ENCODE measurements around the gene CMTM4. TPM values are rescaled to one million over a fixed set of nuclear protein-coding genes. Genes with fewer than 3 reads are reported as not detected.

The CMTM4 gene
- total and polyA plus RNA-seq, 2 of the 8 experiments (the other 6 are each of a cell fraction or from before 2014, with no cell fraction given) = 35.3 to 51.7 TPM

GRCh38 chr16:66695471-66695934 lies 1.0 kb downstream of the CMTM4 start:
- Histone ChIP-seq H2AFZ (ENCODE audit: low read length) (no peak overlapping the region), H3K9ac (replicated peaks in 1 of 4; ENCODE audit: extremely low read depth in 1 of 4, low read depth in 3 of 4, low read length in 3 of 4) (peak overlapping the region in 3 of 4 experiments; percentile 52 to 85 (median 75); a peak in 5 of 7 replicates), H4K5ac (ENCODE audit: insufficient read length, low read depth, low read length) (peak overlapping the region; percentile 52), H2BK120ac (replicated peaks; ENCODE audit: low read depth, low read length) (no peak overlapping the region), H3K36me3 (ENCODE audit: control insufficient read depth in 2 of 4, insufficient read depth in 4 of 4, low read length in 3 of 4) (no peaks in the 10 kb centered on the region), H2BK15ac (ENCODE audit: low read length) (no peak overlapping the region), H3K27ac (ENCODE audit: low read depth, low read length) (no peak overlapping the region), H3K4me3 (ENCODE audit: extremely low read depth in 1 of 4, insufficient read depth in 2 of 4, low read depth in 3 of 4, low read length in 4 of 4) (peak overlapping the region; percentile 61 to 83 (median 73)), H3K4ac (replicated peaks; ENCODE audit: insufficient read length, low read depth, low read length) (no peak overlapping the region), H3K79me2 (ENCODE audit: control insufficient read depth in 1 of 2, insufficient read depth in 2 of 2, low read length in 2 of 2) (peaks cover 0 to 35% of the 10 kb centered on the region in 2 experiments; a peak in 2 of 4 replicates), H2AK5ac (ENCODE audit: low read depth, low read length) (peak overlapping the region; percentile 4; the same call in 1 of the 2 replicates), H3K56ac (replicated peaks; ENCODE audit: insufficient read length, low read depth, low read length) (no peak overlapping the region), H4K20me1 (replicated peaks in 1 of 2; ENCODE audit: control insufficient read depth in 1 of 2, insufficient read depth in 2 of 2, low read length in 2 of 2) (peaks cover 0 to 7% of the 10 kb centered on the region in 2 experiments), H2BK5ac (ENCODE audit: low read depth, low read length) (peak overlapping the region; percentile 6; the same call in 1 of the 2 replicates), H2BK20ac (ENCODE audit: low read length) (no peak overlapping the region), H3K4me2 (ENCODE audit: insufficient read depth in 1 of 2, low read depth in 2 of 2, low read length in 2 of 2) (peak overlapping the region; percentile 84 to 95), H3K27me3 (replicated peaks in 1 of 4; ENCODE audit: control insufficient read depth in 3 of 4, extremely low read depth in 1 of 4, insufficient read depth in 3 of 4, low read length in 3 of 4) (peaks cover 0 to 1% (median 0%) of the 10 kb centered on the region in 4 experiments; a peak in 1 of 7 replicates), H4K91ac (replicated peaks; ENCODE audit: insufficient read length, low read length) (no peak overlapping the region), H2BK12ac (ENCODE audit: low read depth, low read length) (no peak overlapping the region), H3K23me2 (ENCODE audit: low read depth, low read length) (peaks cover 12% of the 10 kb centered on the region; the same call in 1 of the 2 replicates), H3K18ac (ENCODE audit: extremely low read depth, low read length) (no peak overlapping the region), H3K14ac (ENCODE audit: insufficient read length) (no peak overlapping the region), H3K23ac (ENCODE audit: insufficient read length) (no peak overlapping the region), H3K79me1 (ENCODE audit: low read depth, low read length) (peaks cover 9% of the 10 kb centered on the region), H4K8ac (ENCODE audit: extremely low read depth, insufficient read depth, low read length) (peak overlapping the region; percentile 97), H3K9me3 (ENCODE audit: insufficient read depth in 2 of 2, low read depth in 1 of 2, low read length in 1 of 2) (no peaks in the 10 kb centered on the region), H3K4me1 (replicated peaks in 1 of 4; ENCODE audit: control insufficient read depth in 3 of 4, insufficient read depth in 4 of 4, low read length in 3 of 4) (peaks cover 5 to 20% (median 9%) of the 10 kb centered on the region in 4 experiments)
- no peak for DNase-seq (ENCODE audit: low read depth in 1 of 2, low spot score in 2 of 2)
- WGBS, 2 experiments (ENCODE audit: extremely low coverage in 1 of 2, insufficient coverage in 1 of 2, insufficient read length in 1 of 2, insufficient replicate concordance in 2 of 2, low coverage in 1 of 2, low lambda C conversion rate in 2 of 2, missing lambda C conversion rate in 1 of 2) = 61% methylated on average over 8 of the region's 8 CpGs; no CpG with 5 or more reads in 1 of the 2 experiments
- TF ChIP-seq SP2 (IDR thresholded peaks at IDR 0.05; ENCODE audit: low read length) (no peak), CTCF (IDR thresholded peaks at IDR 0.05; ENCODE audit: control extremely low read depth in 1 of 3, insufficient read depth in 1 of 3, low read depth in 1 of 3, low read length in 3 of 3) (peak in 1 of 3 experiments; percentile 2; a peak in 1 of 4 replicates)
- ChIA-PET POLR2A (ENCODE audit: partially characterized antibody) (interaction anchor here (0.6 to 3.2 kb wide), 5 partner anchors 12 to 87 kb away, joined by 3 to 11 read pairs (median 5); no protein-coding TSS in a partner anchor), CTCF (ENCODE audit: partially characterized antibody) (interaction anchor here (0.9 to 2.0 kb wide), 6 partner anchors 32 to 88 kb away, joined by 3 to 7 read pairs (median 4); no protein-coding TSS in a partner anchor)
- no peak for FAIRE-seq

Measured in H1 (cell line).